Measurements from ENCODE around the gene ATG12. TPM values are rescaled to one million over a fixed set of nuclear protein-coding genes. Genes with fewer than 3 reads are reported as not detected.

Gene ATG12
- total and polyA plus RNA-seq, 8 donors: 13.0 to 28.4 (median 15.4) TPM

DNA sequence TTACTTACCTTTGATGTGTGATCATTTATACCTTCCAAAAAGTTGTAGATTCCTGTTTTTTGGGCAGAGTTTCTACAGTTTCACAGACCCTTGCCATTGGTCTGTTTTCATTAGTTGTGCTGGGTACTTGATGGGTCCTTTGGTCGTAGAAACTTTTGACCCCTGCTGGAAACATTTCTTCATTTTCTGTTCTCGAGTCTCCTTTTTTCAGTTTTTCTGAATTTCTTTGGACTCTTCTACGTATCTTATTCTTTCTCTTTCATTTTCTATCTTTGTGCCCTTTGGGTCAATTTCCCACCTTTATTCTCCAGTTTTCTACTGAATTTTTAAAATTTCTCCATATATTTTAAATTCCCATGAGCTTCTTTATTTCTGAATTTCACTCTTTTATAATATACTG, 17.0 kb upstream of the ATG12 start:
- TF ChIP-seq CTCF (IDR thresholded peaks at IDR 0.05): no peak
- Histone ChIP-seq H3K27ac (no peak overlapping the region), H3K27me3 (no peaks in the 10 kb centered on the region), H3K9me3 (no peaks in the 10 kb centered on the region), H3K36me3 (no peaks in the 10 kb centered on the region), H3K4me3 (no peak overlapping the region), H3K4me1 (peaks cover 10 to 16% (median 11%) of the 10 kb centered on the region in 3 donors)
- intact Hi-C loops (cut with DNase I): no loop called here
- ATAC-seq: no peak
- 90 to 94% methylated on average over 3 of the region's 3 CpGs for WGBS, 2 donors
- FAIRE-seq: no peak
- DNase-seq: no peak

DNA sequence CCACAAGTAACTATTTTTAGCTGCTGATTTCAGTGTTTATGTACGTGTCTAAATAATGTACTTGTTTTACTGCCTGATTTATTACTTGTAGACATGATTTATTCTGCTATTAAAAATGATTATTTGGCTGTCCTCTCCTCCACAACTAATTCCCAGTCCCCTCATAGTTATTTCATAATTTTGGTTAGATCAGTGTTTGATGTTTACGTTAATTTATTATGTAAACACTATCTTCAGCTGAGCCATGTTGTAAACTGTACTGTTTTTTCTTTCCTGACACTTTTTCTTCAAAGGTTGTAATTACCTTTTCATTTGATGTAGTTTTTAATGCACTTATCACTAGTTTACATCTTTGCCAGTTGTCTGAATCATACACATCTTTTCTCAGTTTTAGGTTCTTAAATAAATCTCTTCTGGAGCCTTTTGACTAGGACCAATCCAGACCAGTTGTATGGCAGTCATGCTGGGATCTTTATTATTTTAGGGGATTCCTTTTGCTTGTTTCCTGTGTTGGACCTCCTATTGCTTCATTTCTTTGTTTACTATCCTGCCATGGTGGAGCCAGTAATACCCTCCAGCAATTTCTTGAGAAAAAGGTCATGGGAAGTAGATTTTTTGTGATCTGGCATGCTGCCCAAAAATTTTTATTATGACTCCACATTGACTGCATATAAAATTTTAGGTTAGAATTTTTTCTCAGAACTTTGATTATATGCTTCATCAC, 16.4 kb upstream of the ATG12 start:
- DNase-seq: no peak
- no peaks in the 10 kb centered on the region for H3K27me3 ChIP-seq
- TF ChIP-seq CTCF (IDR thresholded peaks at IDR 0.05): no peak
- FAIRE-seq: no peak
- no peaks in the 10 kb centered on the region for H3K36me3 ChIP-seq
- WGBS, 2 donors: 40 to 43% methylated on average over 2 of the region's 2 CpGs
- no peaks in the 10 kb centered on the region for H3K9me3 ChIP-seq
- intact Hi-C loops (cut with DNase I): no loop called here
- no peak for ATAC-seq
- peaks cover 10 to 16% (median 11%) of the 10 kb centered on the region in 3 donors for H3K4me1 ChIP-seq
- no peak overlapping the region for H3K4me3 ChIP-seq
- H3K27ac ChIP-seq: no peak overlapping the region

DNA sequence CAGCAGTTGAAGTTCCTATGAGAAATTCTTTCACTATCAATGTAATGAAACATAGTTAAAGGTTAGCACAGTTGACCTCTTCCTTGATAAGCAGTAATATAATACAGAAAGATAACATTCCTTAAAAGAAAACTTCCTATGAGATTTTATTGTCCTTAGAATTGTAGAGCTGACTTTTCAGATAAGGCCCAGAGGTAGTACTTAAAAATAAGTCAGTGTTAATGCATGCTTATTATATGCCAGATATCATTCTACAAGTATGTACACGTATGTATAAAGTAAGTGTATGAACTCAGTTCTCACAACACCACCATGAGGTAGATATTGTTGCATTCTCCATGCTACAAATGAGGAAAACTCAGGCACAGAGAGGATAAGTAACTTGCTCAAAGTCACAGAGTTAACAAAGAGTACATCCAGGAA, 15.7 kb upstream of the ATG12 start:
- TF ChIP-seq CTCF (IDR thresholded peaks at IDR 0.05): no peak
- Histone ChIP-seq H3K27me3 (no peaks in the 10 kb centered on the region), H3K27ac (no peak overlapping the region), H3K4me3 (no peak overlapping the region), H3K36me3 (no peaks in the 10 kb centered on the region), H3K9me3 (no peaks in the 10 kb centered on the region), H3K4me1 (peaks cover 10 to 16% (median 11%) of the 10 kb centered on the region in 3 donors)
- intact Hi-C loops (cut with DNase I): no loop called here
- 55 to 59% methylated on average over 1 of the region's 1 CpG for WGBS, 2 donors
- ATAC-seq (peak in 1 of 4 donors; percentile 19), DNase-seq (no peak), FAIRE-seq (no peak)

GRCh38 chr5:115855959-115856358, 14.6 kb upstream of the ATG12 start:
- Histone ChIP-seq H3K27me3 (no peaks in the 10 kb centered on the region), H3K4me3 (no peak overlapping the region), H3K27ac (no peak overlapping the region), H3K36me3 (no peaks in the 10 kb centered on the region), H3K4me1 (peaks cover 10 to 23% (median 11%) of the 10 kb centered on the region in 3 donors), H3K9me3 (no peaks in the 10 kb centered on the region)
- FAIRE-seq (peak; percentile 45), DNase-seq (no peak), ATAC-seq (no peak)
- intact Hi-C loops (cut with DNase I): no loop called here
- no peak for TF ChIP-seq CTCF (IDR thresholded peaks at IDR 0.05)
- WGBS, 2 donors: 78 to 84% methylated on average over 1 of the region's 1 CpG

DNA sequence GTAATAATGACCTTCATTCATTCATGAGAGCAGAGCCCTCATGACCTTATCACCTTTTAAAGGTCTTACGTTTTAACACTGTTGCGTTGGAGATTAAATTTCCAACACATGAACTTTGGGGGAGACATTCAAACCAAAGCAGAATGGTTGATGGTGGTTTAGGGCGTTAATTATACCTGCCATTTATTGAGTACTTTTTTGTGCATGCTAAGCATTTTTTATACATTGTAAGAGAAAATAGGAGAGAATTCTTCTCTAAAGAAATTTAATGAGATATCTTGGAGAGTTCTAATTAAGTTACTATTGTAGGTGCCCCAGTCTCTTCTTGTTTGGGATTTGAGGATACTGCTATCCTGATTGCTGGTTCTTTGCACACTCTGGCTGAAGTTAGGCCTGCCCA, 12.8 kb upstream of the ATG12 start:
- H3K27me3 ChIP-seq: no peaks in the 10 kb centered on the region
- no peaks in the 10 kb centered on the region for H3K9me3 ChIP-seq
- no peaks in the 10 kb centered on the region for H3K36me3 ChIP-seq
- DNase-seq (no peak), ATAC-seq (no peak), FAIRE-seq (no peak)
- intact Hi-C loops (cut with DNase I): no loop called here
- no peak for TF ChIP-seq CTCF (IDR thresholded peaks at IDR 0.05)
- H3K4me1 ChIP-seq: peaks cover 10 to 27% (median 11%) of the 10 kb centered on the region in 3 donors
- WGBS, 2 donors: 94 to 96% methylated on average over 3 of the region's 3 CpGs
- no peak overlapping the region for H3K4me3 ChIP-seq
- no peak overlapping the region for H3K27ac ChIP-seq
